NCI-H748 (cell line): ENCODE measurements around the gene SNRNP27.
"Not testable (repeated sequence)": the region's sequence is repeated elsewhere in the genome, so short reads cannot be mapped to it uniquely, and the experiment has no call there.

Experiments
- DNase-seq: peaks from one replicate; lab custom pipeline; 2025; ENCODE audit not compliant: unreplicated experiment; lab: John Stamatoyannopoulos, UW

SNRNP27 gene

GRCh38 chr2:69893684-69894551 lies at the start of gene SNRNP27:
TSS of gene SNRNP27 (plus strand) at chr2:69893956. CDS start at chr2:69893985, 29 bp downstream.
- DNase-seq = peak; percentile 78

- DNase-seq = no peak
Measured at GRCh38 chr2:69843993-69844392, 49.8 kb upstream of the SNRNP27 start.

GRCh38 chr2:69844560-69844959 lies 49.2 kb upstream of the SNRNP27 start:
- no peak for DNase-seq

- DNase-seq = no peak
Measured at GRCh38 chr2:69846182-69847067, 47.3 kb upstream of the SNRNP27 start.

- no peak for DNase-seq
Measured at GRCh38 chr2:69847068-69847828, 46.5 kb upstream of the SNRNP27 start.

- DNase-seq = no peak
Measured at GRCh38 chr2:69848186-69848790, 45.5 kb upstream of the SNRNP27 start.

GRCh38 chr2:69858261-69858660 lies 35.5 kb upstream of the SNRNP27 start:
- DNase-seq = no peak

- DNase-seq = no peak
Measured at GRCh38 chr2:69863298-69863697, 30.5 kb upstream of the SNRNP27 start.

GRCh38 chr2:69888451-69888850 lies 5.3 kb upstream of the SNRNP27 start:
- no peak for DNase-seq

- DNase-seq = no peak
Measured at GRCh38 chr2:69889302-69889701, 4.5 kb upstream of the SNRNP27 start.

GRCh38 chr2:69890881-69891280 lies 2.9 kb upstream of the SNRNP27 start:
- no peak for DNase-seq

- not testable (repeated sequence) for DNase-seq
Measured at GRCh38 chr2:69892838-69893424, 825 bp upstream of the SNRNP27 start.

- not testable (repeated sequence) for DNase-seq
Measured at GRCh38 chr2:69894737-69895136, 981 bp downstream of the SNRNP27 start.

GRCh38 chr2:69902213-69902922 lies 8.6 kb downstream of the SNRNP27 start:
- no peak for DNase-seq

- no peak for DNase-seq
Measured at GRCh38 chr2:69907216-69907615, 13.5 kb downstream of the SNRNP27 start.

- DNase-seq = peak; percentile 61
Measured at GRCh38 chr2:69911985-69912563, 18.3 kb downstream of the SNRNP27 start.

GRCh38 chr2:69914164-69914949 lies 20.6 kb downstream of the SNRNP27 start:
- DNase-seq = peak; percentile 99
